ENCODE results near the gene LRRC4C.

The LRRC4C gene

GRCh38 chr11:40689823-40690222 is 769.6 kb downstream of the LRRC4C start:
- DNase-seq (ENCODE audit: low spot score) = no peak
- H3K27ac ChIP-seq = no peak overlapping the region
- ChIA-PET CTCF (no interaction called here), POLR2A (ENCODE audit: low non-redundant PET) (no interaction called here)
- TF ChIP-seq CTCF (conservative IDR thresholded peaks at IDR 0.05; ENCODE audit: low read depth) = no peak

GRCh38 chr11:40688369-40688768 is 771.1 kb downstream of the LRRC4C start:
- no peak for DNase-seq (ENCODE audit: low spot score)
- ChIA-PET POLR2A (ENCODE audit: low non-redundant PET) (no interaction called here), CTCF (interaction anchor here (0.6 kb wide), 1 partner anchor 601 kb away, joined by 3 read pairs; no protein-coding TSS in a partner anchor)
- no peak overlapping the region for H3K27ac ChIP-seq
- TF ChIP-seq CTCF (conservative IDR thresholded peaks at IDR 0.05; ENCODE audit: low read depth) = no peak

GRCh38 chr11:40686765-40687164 is 772.7 kb downstream of the LRRC4C start:
- POLR2A ChIA-PET (ENCODE audit: low non-redundant PET) = no interaction called here
- CTCF ChIA-PET = no interaction called here
- no peak for DNase-seq (ENCODE audit: low spot score)
- no peak overlapping the region for H3K27ac ChIP-seq
- no peak for TF ChIP-seq CTCF (conservative IDR thresholded peaks at IDR 0.05; ENCODE audit: low read depth)

GRCh38 chr11:40683010-40683409 is 776.4 kb downstream of the LRRC4C start:
- DNase-seq (ENCODE audit: low spot score) = no peak
- ChIA-PET CTCF (interaction anchor here (0.7 kb wide), 1 partner anchor 1167 kb away, joined by 3 read pairs; no protein-coding TSS in a partner anchor), POLR2A (ENCODE audit: low non-redundant PET) (no interaction called here)
- H3K27ac ChIP-seq = no peak overlapping the region
- no peak for TF ChIP-seq CTCF (conservative IDR thresholded peaks at IDR 0.05; ENCODE audit: low read depth)

GRCh38 chr11:40679276-40679675 is 780.2 kb downstream of the LRRC4C start:
- no peak for DNase-seq (ENCODE audit: low spot score)
- ChIA-PET POLR2A (ENCODE audit: low non-redundant PET) (no interaction called here), CTCF (no interaction called here)
- H3K27ac ChIP-seq = no peak overlapping the region
- TF ChIP-seq CTCF (conservative IDR thresholded peaks at IDR 0.05; ENCODE audit: low read depth) = no peak

- TF ChIP-seq CTCF (conservative IDR thresholded peaks at IDR 0.05; ENCODE audit: low read depth) = no peak
- no peak overlapping the region for H3K27ac ChIP-seq
- CTCF ChIA-PET = interaction anchor here (0.9 kb wide), 1 partner anchor 22 kb away, joined by 3 read pairs; no protein-coding TSS in a partner anchor
- DNase-seq (ENCODE audit: low spot score) = no peak
- POLR2A ChIA-PET (ENCODE audit: low non-redundant PET) = no interaction called here
Observed at GRCh38 chr11:40647295-40647694, 812.2 kb downstream of the LRRC4C start.

- ChIA-PET CTCF (interaction anchor here (0.5 kb wide), 1 partner anchor 16 kb away, joined by 3 read pairs; no protein-coding TSS in a partner anchor), POLR2A (ENCODE audit: low non-redundant PET) (no interaction called here)
- no peak for DNase-seq (ENCODE audit: low spot score)
- TF ChIP-seq CTCF (conservative IDR thresholded peaks at IDR 0.05; ENCODE audit: low read depth) = no peak
- no peak overlapping the region for H3K27ac ChIP-seq
Observed at GRCh38 chr11:40642284-40642683, 817.2 kb downstream of the LRRC4C start.
